ENCODE measurements around the gene YIF1A. TPM values are rescaled to one million over a fixed set of nuclear protein-coding genes. Genes with fewer than 3 reads are reported as not detected.

Gene YIF1A
- total and polyA plus RNA-seq, 2 donors (not counting 3 experiments of a cell fraction or from before 2014, with no cell fraction given), result 104 to 271 TPM

GRCh38 chr11:66268952-66269905 is 19.7 kb downstream of the YIF1A start:
- TSS peak; percentile 41 for BruUV-seq (replicated peaks)
- CTCF ChIA-PET, result interaction anchor here (6.2 kb wide), 1 partner anchor 12 kb away, joined by 53 read pairs; no protein-coding TSS in a partner anchor

More at GRCh38 chr11:66268952-66269905, 19.7 kb downstream of the YIF1A start:
- Histone ChIP-seq H2AFZ (ENCODE audit: low read depth, low read length) (no peak overlapping the region), H3K9me3 (replicated peaks; ENCODE audit: control insufficient read depth, insufficient read depth, low read length) (no peaks in the 10 kb centered on the region), H3K4me2 (ENCODE audit: insufficient read depth, low read length) (peak overlapping the region; percentile 92), H3K4me3 (replicated peaks in 1 of 3; ENCODE audit: insufficient read depth in 1 of 3, low read depth in 1 of 3, low read length in 3 of 3) (peak overlapping the region; percentile 85 to 93 (median 91)), H3K27ac (ENCODE audit: insufficient read depth, low read depth, low read length) (peak overlapping the region; percentile 70), H3K4me1 (ENCODE audit: control insufficient read depth, extremely low read depth, insufficient read depth, low read length) (peaks cover 12% of the 10 kb centered on the region), H3K27me3 (ENCODE audit: control insufficient read depth in 2 of 2, insufficient read depth in 2 of 2, low read length in 2 of 2) (no peaks in the 10 kb centered on the region), H3K9ac (replicated peaks; ENCODE audit: extremely low read depth, insufficient read depth, low read length) (peak overlapping the region; percentile 90), H3K36me3 (ENCODE audit: control insufficient read depth in 2 of 2, extremely low read depth in 1 of 2, insufficient read depth in 2 of 2, low read length in 2 of 2) (peaks cover 13 to 27% of the 10 kb centered on the region in 2 experiments), H3K9me1 (replicated peaks; ENCODE audit: control insufficient read depth, extremely low read depth, insufficient read depth, low read length) (no peaks in the 10 kb centered on the region), H4K20me1 (replicated peaks; ENCODE audit: control insufficient read depth, extremely low read depth, insufficient read depth, low read length) (no peaks in the 10 kb centered on the region), H3K79me2 (ENCODE audit: control insufficient read depth, insufficient read depth, low read length) (peaks cover 28% of the 10 kb centered on the region)
- POLR2A ChIA-PET, result no interaction called here
- dilution Hi-C loops (cut with MboI; ENCODE audit: extremely low pct_ligation_motif_present, low sequenced_read_pairs), result no loop called here
- TF ChIP-seq POLR2A (IDR thresholded peaks at IDR 0.05; ENCODE audit: low read depth, low read length) (peak; percentile 34), EZH2 (IDR thresholded peaks at IDR 0.05; ENCODE audit: borderline replicate concordance, low read depth, low read length, severe bottlenecking) (no peak), CTCF (IDR thresholded peaks at IDR 0.05; ENCODE audit: extremely low read depth in 1 of 2, insufficient read depth in 1 of 2, low read depth in 1 of 2, low read length in 2 of 2) (peak in 1 of 2 donors; percentile 26)
- intact Hi-C loops (cut with micrococcal nuclease), result loop anchor here (1.0 to 2.0 kb wide), 2 partner anchors 11 to 46 kb away; no protein-coding TSS in a partner anchor
- peak; percentile 34 for DNase-seq (ENCODE audit: low read depth, low spot score)
- FAIRE-seq, result peak; percentile 26
